Astrocyte (in vitro differentiated cells and primary cell): Measurements from ENCODE around the gene ZG16B. TPM values are rescaled to one million over a fixed set of nuclear protein-coding genes. Genes with fewer than 3 reads are reported as not detected.

Experiments used
- DNase-seq: peaks from one replicate; pipeline ENCODE4 v3.0.0-alpha.2; 2010; ENCODE audit warnings: low read depth
- FAIRE-seq: peaks from 2 replicates; lab custom pipeline; 2011; peaks lifted over from hg19 to GRCh38; lab: Jason Lieb, UNC
- H2AFZ ChIP-seq: 2 replicates; pipeline ENCODE4 v1.6.0; 2012; ENCODE audit warnings: low read depth, low read length, inconsistent platforms
- H3K27ac ChIP-seq: 2 replicates; pipeline ENCODE4 v1.5.1; 2011; ENCODE audit warnings: low read depth, low read length, inconsistent platforms
- H3K27me3 ChIP-seq: 2 replicates; pipeline ENCODE4 v1.6.0; 2011; ENCODE audit warnings: low read length, inconsistent platforms; ENCODE audit not compliant: insufficient read depth
- H3K36me3 ChIP-seq: 2 replicates; pipeline ENCODE4 v1.5.1; 2011; ENCODE audit warnings: low read length, inconsistent platforms; ENCODE audit not compliant: insufficient read depth
- H3K4me1 ChIP-seq: 2 replicates; pipeline ENCODE4 v1.5.1; 2011; ENCODE audit warnings: low read length, inconsistent platforms; ENCODE audit not compliant: insufficient read depth
- H3K4me2 ChIP-seq: 2 replicates; pipeline ENCODE4 v1.6.0; 2012; ENCODE audit warnings: low read length, inconsistent platforms
- H3K4me3 ChIP-seq: 2 replicates; pipeline ENCODE4 v1.5.1; 2011; ENCODE audit warnings: low read depth, mild to moderate bottlenecking, low read length, inconsistent platforms; ENCODE audit not compliant: insufficient read depth
- H3K79me2 ChIP-seq: 2 replicates; pipeline ENCODE4 v1.6.0; 2012; ENCODE audit warnings: mild to moderate bottlenecking, low read length, inconsistent platforms; ENCODE audit not compliant: insufficient read depth
- H3K9ac ChIP-seq: 2 replicates; pipeline ENCODE4 v1.6.0; 2012; ENCODE audit warnings: mild to moderate bottlenecking, low read length, inconsistent platforms
- H3K9me3 ChIP-seq: 2 replicates; pipeline ENCODE4 v1.5.1; 2012; ENCODE audit warnings: low read depth, mild to moderate bottlenecking, low read length, inconsistent platforms; ENCODE audit not compliant: insufficient read depth
- H4K20me1 ChIP-seq: 2 replicates; pipeline ENCODE4 v1.6.0; 2012; ENCODE audit warnings: low read length, inconsistent platforms; ENCODE audit not compliant: insufficient read depth
- H3K27ac Mint-ChIP-seq: one replicate; pipeline ENCODE4 v1.8.0; 2021; ENCODE audit warnings: mild to moderate bottlenecking, mixed read lengths; ENCODE audit not compliant: unreplicated experiment
- H3K27me3 Mint-ChIP-seq: one replicate; pipeline ENCODE4 v1.8.0; 2021; ENCODE audit warnings: low read depth, mixed read lengths; ENCODE audit not compliant: unreplicated experiment
- H3K36me3 Mint-ChIP-seq: one replicate; pipeline ENCODE4 v1.8.0; 2021; ENCODE audit warnings: low read depth, mixed read lengths; ENCODE audit not compliant: unreplicated experiment
- H3K4me1 Mint-ChIP-seq: one replicate; pipeline ENCODE4 v1.8.0; 2021; ENCODE audit warnings: low read depth, mixed read lengths; ENCODE audit not compliant: unreplicated experiment
- H3K4me3 Mint-ChIP-seq: one replicate; pipeline ENCODE4 v1.8.0; 2021; ENCODE audit warnings: mild to moderate bottlenecking, moderate library complexity, mixed read lengths; ENCODE audit not compliant: unreplicated experiment
- H3K9me3 Mint-ChIP-seq: one replicate; pipeline ENCODE4 v1.8.0; 2021; ENCODE audit warnings: mild to moderate bottlenecking, mixed read lengths; ENCODE audit not compliant: unreplicated experiment
- CTCF ChIP-seq: IDR thresholded peaks from 2 replicates; pipeline ENCODE4 v1.5.1; 2011; ENCODE audit warnings: low read depth, mild to moderate bottlenecking, inconsistent platforms, low read length, moderate library complexity; ENCODE audit not compliant: insufficient read depth
- EZH2 ChIP-seq: IDR thresholded peaks from 2 replicates; pipeline ENCODE4 v1.6.1; 2012; ENCODE audit warnings: mild to moderate bottlenecking, low read length, inconsistent platforms; ENCODE audit not compliant: insufficient read depth
- total RNA-seq: library from RNA; stranded (reverse); gene quantifications from 2 replicates; pipeline ENCODE4 v1.2.1, GENCODE V29; 2021

Gene ZG16B
- total RNA-seq, 1 donor from 2014 or later, result not detected

DNA sequence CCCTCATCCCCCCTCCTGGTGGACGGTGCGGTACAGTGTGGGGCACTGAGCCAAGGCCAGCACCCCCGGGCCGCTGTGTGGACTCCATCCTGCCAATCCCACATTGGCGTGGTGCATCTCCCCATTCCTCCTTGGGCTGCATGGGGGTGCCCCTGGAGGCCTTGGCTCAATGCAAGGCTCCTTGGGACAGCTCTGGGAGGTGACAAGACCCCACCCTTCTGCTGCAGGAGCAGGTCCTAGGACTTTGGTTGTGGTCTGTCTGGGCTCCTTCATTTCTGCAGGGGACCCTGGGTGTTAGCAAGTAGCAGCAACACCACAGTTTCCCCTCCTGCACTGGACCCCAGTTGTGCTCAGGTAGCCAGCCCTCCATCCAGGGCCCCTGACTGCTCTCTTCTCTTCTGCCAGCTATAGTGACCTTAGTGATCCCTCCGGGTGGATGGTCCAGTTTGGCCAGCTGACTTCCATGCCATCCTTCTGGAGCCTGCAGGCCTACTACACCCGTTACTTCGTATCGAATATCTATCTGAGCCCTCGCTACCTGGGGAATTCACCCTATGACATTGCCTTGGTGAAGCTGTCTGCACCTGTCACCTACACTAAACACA lies 11.7 kb upstream of the ZG16B start:
- no peak overlapping the region for H3K27ac Mint-ChIP-seq
- H4K20me1 ChIP-seq, result no peaks in the 10 kb centered on the region
- H3K27me3 ChIP-seq, result peaks cover 16% of the 10 kb centered on the region
- H3K4me3 ChIP-seq, result no peak overlapping the region
- H3K36me3 ChIP-seq, result no peaks in the 10 kb centered on the region
- H3K9ac ChIP-seq, result no peak overlapping the region
- H3K4me1 ChIP-seq, result no peaks in the 10 kb centered on the region
- H3K27me3 Mint-ChIP-seq, result peaks cover 15% of the 10 kb centered on the region
- H3K36me3 Mint-ChIP-seq, result no peaks in the 10 kb centered on the region
- TF ChIP-seq CTCF (no peak), EZH2 (no peak)
- H3K79me2 ChIP-seq, result no peaks in the 10 kb centered on the region
- FAIRE-seq (no peak), DNase-seq (no peak)
- no peak overlapping the region for H3K4me3 Mint-ChIP-seq
- H2AFZ ChIP-seq, result no peak overlapping the region
- H3K4me1 Mint-ChIP-seq, result peaks cover 4% of the 10 kb centered on the region
- no peaks in the 10 kb centered on the region for H3K9me3 ChIP-seq
- H3K4me2 ChIP-seq, result no peak overlapping the region
- H3K9me3 Mint-ChIP-seq, result no peaks in the 10 kb centered on the region
- H3K27ac ChIP-seq, result no peak overlapping the region

DNA sequence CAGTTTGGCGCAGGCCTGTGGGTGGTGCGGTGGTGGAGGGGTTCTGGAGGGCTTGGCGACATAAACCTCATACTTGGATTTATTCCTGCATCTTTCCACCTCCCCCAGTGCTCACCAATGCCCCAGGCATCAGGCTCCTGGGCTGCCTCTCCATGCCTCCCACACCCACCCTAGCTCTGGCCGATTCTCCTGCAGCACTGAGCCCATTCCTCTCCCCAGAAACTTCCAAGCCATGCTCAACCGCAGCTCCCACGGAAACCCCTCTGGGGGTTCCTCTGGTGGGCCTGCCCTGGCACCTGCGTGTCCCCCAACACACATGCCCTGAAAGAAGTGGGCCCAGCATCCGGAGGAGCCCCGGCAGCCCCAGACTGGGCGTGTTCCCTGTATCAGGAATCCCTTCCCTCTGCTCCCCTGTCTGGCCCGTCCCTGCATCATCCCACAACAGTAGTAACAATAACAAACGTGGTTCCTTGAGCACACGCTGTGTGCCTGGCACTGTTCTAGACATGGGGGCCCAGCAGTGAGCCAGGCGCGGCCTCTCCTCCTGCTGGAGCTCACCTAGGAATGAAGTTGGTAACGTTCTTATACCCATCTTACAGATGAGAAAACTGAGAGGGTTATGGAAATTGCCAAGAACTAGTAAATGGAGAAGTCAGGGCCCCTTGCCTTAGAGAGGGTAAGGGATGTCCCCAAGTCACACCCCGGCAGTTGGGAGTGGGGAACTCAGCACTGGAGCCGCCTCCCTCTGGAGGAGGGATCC lies 10.7 kb upstream of the ZG16B start:
- Histone ChIP-seq H4K20me1 (no peaks in the 10 kb centered on the region), H3K27ac (no peak overlapping the region), H3K9ac (no peak overlapping the region), H3K4me2 (no peak overlapping the region), H3K79me2 (no peaks in the 10 kb centered on the region), H2AFZ (no peak overlapping the region), H3K27me3 (peaks cover 16% of the 10 kb centered on the region), H3K9me3 (no peaks in the 10 kb centered on the region), H3K4me1 (no peaks in the 10 kb centered on the region), H3K36me3 (no peaks in the 10 kb centered on the region), H3K4me3 (no peak overlapping the region)
- Mint-ChIP-seq H3K36me3 (no peaks in the 10 kb centered on the region), H3K4me1 (peaks cover 4% of the 10 kb centered on the region), H3K4me3 (no peak overlapping the region), H3K27me3 (peaks cover 15% of the 10 kb centered on the region), H3K27ac (no peak overlapping the region), H3K9me3 (no peaks in the 10 kb centered on the region)
- TF ChIP-seq CTCF, result no peak
- no peak for TF ChIP-seq EZH2
- no peak for FAIRE-seq
- DNase-seq, result no peak
